HepG2 (cell line): Measurements from ENCODE around the gene ABCB6. TPM values are rescaled to one million over a fixed set of nuclear protein-coding genes. Genes with fewer than 3 reads are reported as not detected.
A peak's percentile ranks its signal among the peaks of the same experiment; 100 is the strongest.

Experiments
- ATF7 ChIP-seq, 2 experiments: fragments of 450-650 bp in 1 of 2; sonication (generic) in 1 of 2; formaldehyde crosslinking in 1 of 2; IDR thresholded peaks; 2 replicates each; pipeline versions ENCODE4 v1.4.0 to v1.6.1; 2016 to 2020; ENCODE audit warnings: antibody characterized with exemption in 1 of 2, mild to moderate bottlenecking in 1 of 2, missing genetic modification reagents in 1 of 2
- BHLHE40 ChIP-seq: IDR thresholded peaks from 2 replicates; pipeline ENCODE4 v1.6.1; 2011; ENCODE audit warnings: low read length, improper control_type of control experiment
- CENPX ChIP-seq: sonication (generic); formaldehyde crosslinking; IDR thresholded peaks from 2 replicates; pipeline ENCODE4 v1.9.0; 2021; ENCODE audit warnings: mild to moderate bottlenecking, missing genetic modification reagents, moderate library complexity
- EHMT2 ChIP-seq: fragments of 200-600 bp; sonication (generic); IDR thresholded peaks from 2 replicates; pipeline ENCODE4 v1.7.0; 2017; ENCODE audit warnings: antibody characterized with exemption, low read depth, low read length, borderline replicate concordance
- FOXA3 ChIP-seq: IDR thresholded peaks from 2 replicates; pipeline ENCODE4 v1.6.1; 2016; ENCODE audit warnings: missing genetic modification reagents, missing compliant biosample characterization
- FOXM1 ChIP-seq: sonication (generic); formaldehyde crosslinking; IDR thresholded peaks from 2 replicates; pipeline ENCODE4 v1.5.0; 2020; ENCODE audit warnings: missing genetic modification reagents
- HOXA9 ChIP-seq: sonication (generic); formaldehyde crosslinking; IDR thresholded peaks from 2 replicates; pipeline ENCODE4 v1.8.1; 2022; ENCODE audit warnings: missing genetic modification reagents, mild to moderate bottlenecking, moderate library complexity, borderline replicate concordance
- KLF11 ChIP-seq: IDR thresholded peaks from 2 replicates; pipeline ENCODE4 v1.6.1; 2016; ENCODE audit warnings: missing compliant biosample characterization
- KLF15 ChIP-seq: sonication (generic); formaldehyde crosslinking; IDR thresholded peaks from 2 replicates; pipeline ENCODE4 v1.8.1; 2023; ENCODE audit warnings: borderline replicate concordance, mild to moderate bottlenecking, inconsistent platforms, missing genetic modification reagents, mixed read lengths
- NCOA1 ChIP-seq: sonication (generic); formaldehyde crosslinking; IDR thresholded peaks from 2 replicates; pipeline ENCODE4 v1.9.0; 2021; ENCODE audit warnings: missing genetic modification reagents
- RFX3 ChIP-seq: IDR thresholded peaks from 2 replicates; pipeline ENCODE4 v1.6.1; 2016; ENCODE audit warnings: missing biosample characterization, missing genetic modification reagents
- TAF1 ChIP-seq: sonication (generic); formaldehyde crosslinking; IDR thresholded peaks from 2 replicates; pipeline ENCODE4 v1.4.0; 2020; ENCODE audit warnings: missing genetic modification reagents
- ZFP82 ChIP-seq: sonication (generic); formaldehyde crosslinking; IDR thresholded peaks from 2 replicates; pipeline ENCODE4 v1.5.1; 2020; ENCODE audit warnings: mild to moderate bottlenecking, missing genetic modification reagents, borderline replicate concordance
- ZIK1 ChIP-seq: sonication (generic); formaldehyde crosslinking; IDR thresholded peaks from 2 replicates; pipeline ENCODE4 v1.5.0; 2020; ENCODE audit warnings: mild to moderate bottlenecking, low read depth, missing genetic modification reagents, borderline replicate concordance
- ZNF251 ChIP-seq: sonication (generic); formaldehyde crosslinking; IDR thresholded peaks from 2 replicates; pipeline ENCODE4 v1.9.0; 2021; ENCODE audit warnings: mild to moderate bottlenecking, missing genetic modification reagents
- ZNF484 ChIP-seq: sonication (generic); formaldehyde crosslinking; IDR thresholded peaks from 2 replicates; pipeline ENCODE4 v1.5.1; 2020; ENCODE audit warnings: mild to moderate bottlenecking, low read depth, missing genetic modification reagents, borderline replicate concordance
- ZNF737 ChIP-seq: sonication (generic); formaldehyde crosslinking; IDR thresholded peaks from 2 replicates; pipeline ENCODE4 v1.5.0; 2020; ENCODE audit warnings: missing genetic modification reagents, mild to moderate bottlenecking, borderline replicate concordance
- polyA plus RNA-seq, 8 experiments: library from polyadenylated mRNA; depleted of rRNA in 3 of 8; stranded (reverse) in 7 of 8; unstranded in 1 of 8; fragments of >200 nt; fragmentation: Illumina TruSeq in 4 of 8; extraction: Trizol in 4 of 8; gene quantifications; 2 replicates each; pipeline versions ENCODE4 v1.2.1 to v1.2.3, GENCODE V29; 2011 to 2016; ENCODE audit warnings: low read depth in 4 of 8, missing spikeins in 1 of 8, mixed read lengths in 1 of 8; ENCODE audit not compliant: insufficient read depth in 1 of 8
- total RNA-seq, 5 experiments: library from RNA; depleted of rRNA; stranded (reverse); fragments of >200 nt; fragmentation: Illumina TruSeq; extraction: Trizol; gene quantifications; 2 replicates each; pipeline ENCODE4 v1.2.3, GENCODE V29; 2016; ENCODE audit warnings: low read depth in 1 of 5
- TF ChIP-seq, protein P1 (sequence below): sonication (generic); formaldehyde crosslinking; conservative IDR thresholded peaks from 2 replicates; pipeline ENCODE4 v1.4.0; 2020; ENCODE audit warnings: mild to moderate bottlenecking, missing genetic modification reagents, moderate library complexity
- TF ChIP-seq, protein P2 (sequence below): IDR thresholded peaks from 2 replicates; pipeline ENCODE4 v1.6.1; 2016; ENCODE audit warnings: missing genetic modification reagents, missing compliant biosample characterization
- TF ChIP-seq, protein P3 (sequence below), 2 experiments: sonication (generic) in 1 of 2; formaldehyde crosslinking in 1 of 2; IDR thresholded peaks; 2 replicates each; pipeline versions ENCODE4 v1.5.1 to v1.6.1; 2011 to 2020; ENCODE audit warnings: borderline replicate concordance in 1 of 2, low read depth in 1 of 2, low read length in 1 of 2, mild to moderate bottlenecking in 1 of 2, missing genetic modification reagents in 1 of 2, moderate library complexity in 1 of 2

ABCB6 gene
- total and polyA plus RNA-seq, 2 of the 13 experiments (the other 11 are each of a cell fraction or from before 2014, with no cell fraction given) = 91.1 to 137 TPM

DNA sequence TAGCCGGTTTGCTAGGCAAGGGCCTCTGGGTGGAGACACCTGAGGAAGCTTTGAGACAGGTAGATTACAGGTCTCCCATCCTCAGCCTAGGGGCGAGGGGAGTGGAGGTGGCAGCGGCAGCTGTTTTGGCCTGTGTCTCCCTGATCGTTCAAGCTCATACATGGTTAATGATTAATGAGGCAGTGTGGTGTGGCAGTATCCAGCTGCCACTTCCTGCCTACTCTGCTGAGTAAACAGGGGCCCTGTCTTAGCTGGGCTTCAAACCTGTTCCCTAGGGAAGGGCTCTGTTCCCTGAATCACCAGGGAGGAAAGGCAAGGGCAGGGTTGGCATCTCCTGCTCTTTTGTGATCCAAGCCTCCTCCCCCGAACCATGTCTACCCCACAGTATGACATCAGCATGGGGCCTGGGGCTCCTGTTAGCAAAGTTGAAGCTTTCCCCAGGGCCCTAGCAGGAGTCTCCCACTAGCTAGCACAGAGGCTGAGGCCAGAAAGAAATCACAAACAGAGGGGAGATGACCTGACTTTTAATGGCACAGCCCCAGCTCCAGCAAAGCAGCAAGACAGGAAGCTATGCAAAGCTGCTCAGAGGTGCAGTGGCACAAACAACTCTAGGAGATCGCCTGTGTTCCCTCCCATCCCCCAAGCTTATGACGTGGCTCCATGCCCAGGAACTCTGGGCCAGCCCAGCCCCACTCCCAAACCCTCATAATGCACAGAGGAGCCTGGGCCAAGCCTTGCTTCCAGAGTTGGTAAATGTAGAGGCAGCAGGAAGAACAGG lies 30.6 kb upstream of the ABCB6 start (continued):
- TF ChIP-seq, protein P1, sequence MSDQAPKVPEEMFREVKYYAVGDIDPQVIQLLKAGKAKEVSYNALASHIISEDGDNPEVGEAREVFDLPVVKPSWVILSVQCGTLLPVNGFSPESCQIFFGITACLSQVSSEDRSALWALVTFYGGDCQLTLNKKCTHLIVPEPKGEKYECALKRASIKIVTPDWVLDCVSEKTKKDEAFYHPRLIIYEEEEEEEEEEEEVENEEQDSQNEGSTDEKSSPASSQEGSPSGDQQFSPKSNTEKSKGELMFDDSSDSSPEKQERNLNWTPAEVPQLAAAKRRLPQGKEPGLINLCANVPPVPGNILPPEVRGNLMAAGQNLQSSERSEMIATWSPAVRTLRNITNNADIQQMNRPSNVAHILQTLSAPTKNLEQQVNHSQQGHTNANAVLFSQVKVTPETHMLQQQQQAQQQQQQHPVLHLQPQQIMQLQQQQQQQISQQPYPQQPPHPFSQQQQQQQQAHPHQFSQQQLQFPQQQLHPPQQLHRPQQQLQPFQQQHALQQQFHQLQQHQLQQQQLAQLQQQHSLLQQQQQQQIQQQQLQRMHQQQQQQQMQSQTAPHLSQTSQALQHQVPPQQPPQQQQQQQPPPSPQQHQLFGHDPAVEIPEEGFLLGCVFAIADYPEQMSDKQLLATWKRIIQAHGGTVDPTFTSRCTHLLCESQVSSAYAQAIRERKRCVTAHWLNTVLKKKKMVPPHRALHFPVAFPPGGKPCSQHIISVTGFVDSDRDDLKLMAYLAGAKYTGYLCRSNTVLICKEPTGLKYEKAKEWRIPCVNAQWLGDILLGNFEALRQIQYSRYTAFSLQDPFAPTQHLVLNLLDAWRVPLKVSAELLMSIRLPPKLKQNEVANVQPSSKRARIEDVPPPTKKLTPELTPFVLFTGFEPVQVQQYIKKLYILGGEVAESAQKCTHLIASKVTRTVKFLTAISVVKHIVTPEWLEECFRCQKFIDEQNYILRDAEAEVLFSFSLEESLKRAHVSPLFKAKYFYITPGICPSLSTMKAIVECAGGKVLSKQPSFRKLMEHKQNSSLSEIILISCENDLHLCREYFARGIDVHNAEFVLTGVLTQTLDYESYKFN (CRISPR knock-in tag) = peak; percentile 97
- TF ChIP-seq ZNF251 (CRISPR knock-in tag) (no peak), ZNF484 (CRISPR knock-in tag) (no peak), RFX3 (no peak), BHLHE40 (no peak), ZNF737 (CRISPR knock-in tag) (no peak), EHMT2 (no peak), CENPX (CRISPR knock-in tag) (no peak), FOXA3 (peak; percentile 99), ZFP82 (CRISPR knock-in tag) (no peak), TAF1 (CRISPR knock-in tag) (peak; percentile 70), ATF7 (IDR thresholded peaks at IDR 0.05) (no peak), ATF7 (CRISPR knock-in tag; IDR thresholded peaks at IDR 0.05) (peak; percentile 73; the same call in 1 of the 2 replicates), NCOA1 (CRISPR knock-in tag) (no peak), ZIK1 (CRISPR knock-in tag) (peak; percentile 15; the same call in 1 of the 2 replicates), KLF11 (CRISPR knock-in tag) (no peak), KLF15 (CRISPR knock-in tag) (no peak), HOXA9 (CRISPR knock-in tag) (no peak), FOXM1 (CRISPR knock-in tag) (no peak)
- TF ChIP-seq, protein P2, sequence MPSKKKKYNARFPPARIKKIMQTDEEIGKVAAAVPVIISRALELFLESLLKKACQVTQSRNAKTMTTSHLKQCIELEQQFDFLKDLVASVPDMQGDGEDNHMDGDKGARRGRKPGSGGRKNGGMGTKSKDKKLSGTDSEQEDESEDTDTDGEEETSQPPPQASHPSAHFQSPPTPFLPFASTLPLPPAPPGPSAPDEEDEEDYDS (CRISPR knock-in tag) = peak; percentile 79
- TF ChIP-seq, protein P3, sequence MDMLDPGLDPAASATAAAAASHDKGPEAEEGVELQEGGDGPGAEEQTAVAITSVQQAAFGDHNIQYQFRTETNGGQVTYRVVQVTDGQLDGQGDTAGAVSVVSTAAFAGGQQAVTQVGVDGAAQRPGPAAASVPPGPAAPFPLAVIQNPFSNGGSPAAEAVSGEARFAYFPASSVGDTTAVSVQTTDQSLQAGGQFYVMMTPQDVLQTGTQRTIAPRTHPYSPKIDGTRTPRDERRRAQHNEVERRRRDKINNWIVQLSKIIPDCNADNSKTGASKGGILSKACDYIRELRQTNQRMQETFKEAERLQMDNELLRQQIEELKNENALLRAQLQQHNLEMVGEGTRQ (IDR thresholded peaks at IDR 0.05; ENCODE audit: low read depth, low read length) = no peak
- TF ChIP-seq, protein P3 (CRISPR knock-in tag; IDR thresholded peaks at IDR 0.05; ENCODE audit: borderline replicate concordance) = no peak; the same call in 1 of the 2 replicates
